Fibroblast of lung (primary cell): ENCODE results near the gene STARD3. TPM values are rescaled to one million over a fixed set of nuclear protein-coding genes. Genes with fewer than 3 reads are reported as not detected.

Experiments
- DNase-seq, 2 donors: peaks; one replicate each; pipeline versions ENCODE4 v3.0.0 to v3.0.0-alpha.2; 2010; ENCODE audit warnings: low read depth in 2 of 2
- H2AFZ ChIP-seq: 2 replicates; pipeline ENCODE4 v1.5.1; 2012; ENCODE audit warnings: low read length, control low read depth, inconsistent platforms
- H3K27ac ChIP-seq: 2 replicates; pipeline ENCODE4 v1.5.1; 2011; ENCODE audit warnings: low read length, control low read depth; ENCODE audit not compliant: insufficient read depth
- H3K27me3 ChIP-seq: 2 replicates; pipeline ENCODE4 v1.5.1; 2011; ENCODE audit warnings: mild to moderate bottlenecking, low read length; ENCODE audit not compliant: control insufficient read depth, insufficient read depth
- H3K36me3 ChIP-seq: 2 replicates; pipeline ENCODE4 v1.5.1; 2011; ENCODE audit warnings: low read length; ENCODE audit not compliant: control insufficient read depth, insufficient read depth
- H3K4me1 ChIP-seq: 2 replicates; pipeline ENCODE4 v1.5.1; 2011; ENCODE audit warnings: low read length; ENCODE audit not compliant: control insufficient read depth, insufficient read depth; ENCODE audit errors: extremely low read depth
- H3K4me2 ChIP-seq: 2 replicates; pipeline ENCODE4 v1.5.1; 2011; ENCODE audit warnings: low read length, control low read depth; ENCODE audit not compliant: insufficient read depth; ENCODE audit errors: extremely low read depth
- H3K4me3 ChIP-seq, 4 experiments: fragments of 200-600 bp in 1 of 4; sonication (generic) in 1 of 4; replicated peaks in 1 of 4; 2 replicates each; pipeline ENCODE4 v1.5.1; 2011 to 2016; ENCODE audit warnings: low read length in 4 of 4, low read depth in 3 of 4, mild to moderate bottlenecking in 3 of 4, control low read depth in 2 of 4, inconsistent platforms in 1 of 4, mixed read lengths in 1 of 4; ENCODE audit not compliant: insufficient read depth in 1 of 4; ENCODE audit errors: control extremely low read depth in 1 of 4
- H3K79me2 ChIP-seq: 2 replicates; pipeline ENCODE4 v1.5.1; 2012; ENCODE audit warnings: mild to moderate bottlenecking, low read length, inconsistent platforms; ENCODE audit not compliant: control insufficient read depth, insufficient read depth
- H3K9ac ChIP-seq: 2 replicates; pipeline ENCODE4 v1.5.1; 2011; ENCODE audit warnings: mild to moderate bottlenecking, low read length, control low read depth; ENCODE audit not compliant: insufficient read depth
- H3K9me3 ChIP-seq: 2 replicates; pipeline ENCODE4 v1.5.1; 2012; ENCODE audit warnings: low read depth, low read length; ENCODE audit not compliant: control insufficient read depth, insufficient read depth
- H4K20me1 ChIP-seq: 2 replicates; pipeline ENCODE4 v1.5.1; 2011; ENCODE audit warnings: low read length; ENCODE audit not compliant: control insufficient read depth, insufficient read depth; ENCODE audit errors: extremely low read depth
- CTCF ChIP-seq, 2 donors: IDR thresholded peaks in 1 of 2; conservative IDR thresholded peaks in 1 of 2; 1 replicate in 1 of 2; 2 replicates in 1 of 2; pipeline ENCODE4 v1.5.1; 2011 to 2012; ENCODE audit warnings: low read length in 2 of 2, control low read depth in 1 of 2, inconsistent platforms in 1 of 2, low read depth in 1 of 2, mild to moderate bottlenecking in 1 of 2
- EZH2 ChIP-seq: IDR thresholded peaks from 2 replicates; pipeline ENCODE4 v1.5.1; 2012; ENCODE audit warnings: low read length, control low read depth, mild to moderate bottlenecking; ENCODE audit errors: missing control alignments
- polyA plus RNA-seq, 2 donors: library from polyadenylated mRNA; depleted of rRNA in 1 of 2; stranded (reverse) in 1 of 2; unstranded in 1 of 2; fragments of >200 nt; gene quantifications; 2 replicates each; pipeline ENCODE4 v1.2.1, GENCODE V29; 2011 to 2012; ENCODE audit warnings: missing spikeins in 1 of 2
- total RNA-seq: library from RNA; depleted of rRNA; stranded (reverse); fragments of >200 nt; gene quantifications from 2 replicates; pipeline ENCODE4 v1.2.1, GENCODE V29; 2014

The STARD3 gene
- total and polyA plus RNA-seq, 2 donors (not counting 1 experiment from before 2014, with no cell fraction given), result 30.4 to 31.7 TPM

- TF ChIP-seq CTCF (conservative IDR thresholded peaks at IDR 0.05 in 1 of 2, IDR thresholded peaks at IDR 0.05 in 1 of 2; ENCODE audit: low read depth in 1 of 2, low read length in 2 of 2) (no peak), EZH2 (no peak)
- Histone ChIP-seq H4K20me1 (no peaks in the 10 kb centered on the region), H3K4me2 (no peak overlapping the region), H3K9me3 (no peaks in the 10 kb centered on the region), H3K4me3 (no peak overlapping the region), H2AFZ (no peak overlapping the region), H3K36me3 (no peaks in the 10 kb centered on the region), H3K9ac (no peak overlapping the region), H3K4me1 (no peaks in the 10 kb centered on the region), H3K27ac (no peak overlapping the region), H3K79me2 (no peaks in the 10 kb centered on the region), H3K27me3 (no peaks in the 10 kb centered on the region)
- no peak for DNase-seq
These were observed 15.1 kb downstream of the STARD3 start for GRCh38 chr17:39651923-39652586.

GRCh38 chr17:39652587-39653315 is 15.8 kb downstream of the STARD3 start:
- Histone ChIP-seq H3K4me3 (no peak overlapping the region), H4K20me1 (no peaks in the 10 kb centered on the region), H3K79me2 (no peaks in the 10 kb centered on the region), H3K9ac (no peak overlapping the region), H3K4me2 (no peak overlapping the region), H3K9me3 (no peaks in the 10 kb centered on the region), H3K4me1 (no peaks in the 10 kb centered on the region), H2AFZ (no peak overlapping the region), H3K36me3 (no peaks in the 10 kb centered on the region), H3K27ac (no peak overlapping the region), H3K27me3 (no peaks in the 10 kb centered on the region)
- TF ChIP-seq CTCF (conservative IDR thresholded peaks at IDR 0.05 in 1 of 2, IDR thresholded peaks at IDR 0.05 in 1 of 2; ENCODE audit: low read depth in 1 of 2, low read length in 2 of 2) (no peak), EZH2 (no peak)
- DNase-seq, result no peak

GRCh38 chr17:39653316-39653661 is 16.3 kb downstream of the STARD3 start:
- TF ChIP-seq CTCF (conservative IDR thresholded peaks at IDR 0.05 in 1 of 2, IDR thresholded peaks at IDR 0.05 in 1 of 2; ENCODE audit: low read depth in 1 of 2, low read length in 2 of 2) (no peak), EZH2 (no peak)
- no peak overlapping the region for H3K9ac ChIP-seq
- H4K20me1 ChIP-seq, result no peaks in the 10 kb centered on the region
- H3K27ac ChIP-seq, result no peak overlapping the region
- H3K79me2 ChIP-seq, result no peaks in the 10 kb centered on the region
- H3K4me2 ChIP-seq, result no peak overlapping the region
- H3K4me1 ChIP-seq, result no peaks in the 10 kb centered on the region
- H3K36me3 ChIP-seq, result no peaks in the 10 kb centered on the region
- no peaks in the 10 kb centered on the region for H3K9me3 ChIP-seq
- H3K27me3 ChIP-seq, result no peaks in the 10 kb centered on the region
- no peak overlapping the region for H3K4me3 ChIP-seq
- no peak overlapping the region for H2AFZ ChIP-seq
- no peak for DNase-seq
